ENCODE results near the gene ELFN1.

The ELFN1 gene

DNA sequence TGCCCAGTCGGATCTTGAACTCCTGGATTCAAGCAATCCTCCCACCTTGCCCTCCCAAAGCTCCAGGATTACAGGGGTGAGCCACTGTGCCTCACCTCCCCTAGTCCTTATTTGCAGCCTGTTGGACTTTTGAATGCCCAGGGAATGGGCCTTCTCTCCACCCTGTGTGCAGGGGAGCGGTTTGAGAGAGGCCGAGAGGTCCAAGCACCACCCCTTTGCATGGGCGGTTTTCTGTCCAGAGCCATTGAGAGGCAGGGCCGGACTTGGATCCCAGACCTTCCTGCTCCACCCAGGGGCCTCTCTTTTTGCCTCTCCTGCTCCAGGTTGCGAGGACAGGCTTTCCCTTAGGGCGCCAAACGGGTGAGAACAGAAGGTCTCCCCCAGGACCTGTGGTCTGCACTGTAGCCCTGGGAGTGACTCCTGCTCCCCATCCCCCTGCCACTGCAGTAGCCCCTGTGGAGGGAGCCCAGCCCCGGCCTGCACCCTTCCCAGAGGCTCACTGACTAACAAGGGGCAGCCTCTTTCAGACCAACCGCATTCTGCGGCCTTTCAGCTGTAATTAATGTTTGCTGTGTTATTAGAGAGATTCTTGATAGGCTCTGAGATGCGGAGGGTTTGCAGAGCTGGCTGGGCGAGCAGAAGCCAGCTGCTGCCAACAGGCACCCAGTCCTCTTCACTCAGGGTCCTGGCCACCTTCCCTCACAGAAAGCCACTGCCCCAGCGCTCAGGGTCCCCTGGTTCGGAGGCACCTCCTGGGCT, 57.9 kb downstream of the ELFN1 start:
- DNase-seq (ENCODE audit: low read depth), result no peak
- no peak overlapping the region for H3K4me3 ChIP-seq (ENCODE audit: low read depth, low read length)
- no peak for TF ChIP-seq CTCF (IDR thresholded peaks at IDR 0.05; ENCODE audit: low read depth, low read length, missing control alignments)

DNA sequence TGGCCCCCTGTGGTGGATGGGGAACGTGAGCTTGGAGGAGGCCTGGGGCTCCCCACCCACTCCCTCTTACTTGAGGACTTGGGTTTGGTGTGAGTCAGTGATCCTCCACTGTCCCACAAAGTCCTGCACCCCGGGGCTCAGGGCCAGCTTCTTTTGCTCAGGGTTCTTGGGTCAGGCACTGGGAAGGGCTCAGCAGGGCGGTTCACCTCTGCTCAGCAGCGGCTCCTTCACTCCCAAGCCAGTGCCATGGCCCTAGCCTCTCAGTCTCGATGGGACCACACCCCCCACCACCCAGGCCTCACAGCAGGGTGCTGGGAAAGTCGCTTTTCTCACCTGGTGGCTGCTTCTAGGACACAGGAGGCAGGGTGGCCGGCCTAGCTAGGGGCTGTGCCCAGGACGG, 59.1 kb downstream of the ELFN1 start:
- no peak for TF ChIP-seq CTCF (IDR thresholded peaks at IDR 0.05; ENCODE audit: low read depth, low read length, missing control alignments)
- no peak for DNase-seq (ENCODE audit: low read depth)
- H3K4me3 ChIP-seq (ENCODE audit: low read depth, low read length), result no peak overlapping the region

DNA sequence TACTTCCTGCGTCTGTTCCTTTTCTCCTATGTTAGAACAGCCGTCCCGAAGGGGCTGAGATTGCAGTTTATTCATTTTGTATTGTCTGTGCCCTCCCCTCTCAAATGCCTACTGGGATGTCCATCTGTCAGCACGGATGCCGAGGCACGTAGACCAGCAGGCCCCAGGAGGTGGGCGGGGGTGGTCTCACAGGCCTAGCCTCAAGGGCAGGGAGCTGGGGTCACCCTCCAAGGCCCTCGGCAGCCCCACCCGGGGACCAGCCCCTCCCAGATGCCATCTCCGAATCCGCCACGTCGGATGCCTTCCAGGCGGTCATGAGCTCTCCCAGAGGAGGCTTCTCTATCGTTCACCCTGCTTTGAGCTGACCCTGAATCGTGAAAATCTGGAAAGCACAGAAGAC, 59.7 kb downstream of the ELFN1 start:
- DNase-seq (ENCODE audit: low read depth), result no peak
- no peak for TF ChIP-seq CTCF (IDR thresholded peaks at IDR 0.05; ENCODE audit: low read depth, low read length, missing control alignments)
- H3K4me3 ChIP-seq (ENCODE audit: low read depth, low read length), result no peak overlapping the region

DNA sequence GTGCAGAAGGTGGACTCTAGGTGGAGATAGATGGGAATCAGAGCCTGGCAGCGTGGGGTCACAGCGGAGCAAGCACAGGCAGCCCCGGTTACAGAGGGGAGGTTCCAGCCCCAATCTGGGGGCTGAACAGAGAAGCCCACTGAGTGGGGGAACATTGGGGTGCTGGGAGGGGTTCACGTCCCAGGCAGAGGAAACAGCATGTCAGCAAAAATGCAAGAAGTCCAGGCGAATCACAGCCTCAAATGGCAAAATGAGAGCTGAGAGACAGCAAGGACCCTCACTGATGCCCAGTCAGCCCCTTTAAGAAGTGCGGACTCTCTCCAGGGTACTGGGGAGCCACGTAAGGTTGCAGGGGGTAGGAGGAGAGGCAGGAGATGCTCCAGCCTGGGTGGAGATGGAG, 62.0 kb downstream of the ELFN1 start:
- no peak for DNase-seq (ENCODE audit: low read depth)
- no peak overlapping the region for H3K4me3 ChIP-seq (ENCODE audit: low read depth, low read length)
- TF ChIP-seq CTCF (IDR thresholded peaks at IDR 0.05; ENCODE audit: low read depth, low read length, missing control alignments), result no peak

DNA sequence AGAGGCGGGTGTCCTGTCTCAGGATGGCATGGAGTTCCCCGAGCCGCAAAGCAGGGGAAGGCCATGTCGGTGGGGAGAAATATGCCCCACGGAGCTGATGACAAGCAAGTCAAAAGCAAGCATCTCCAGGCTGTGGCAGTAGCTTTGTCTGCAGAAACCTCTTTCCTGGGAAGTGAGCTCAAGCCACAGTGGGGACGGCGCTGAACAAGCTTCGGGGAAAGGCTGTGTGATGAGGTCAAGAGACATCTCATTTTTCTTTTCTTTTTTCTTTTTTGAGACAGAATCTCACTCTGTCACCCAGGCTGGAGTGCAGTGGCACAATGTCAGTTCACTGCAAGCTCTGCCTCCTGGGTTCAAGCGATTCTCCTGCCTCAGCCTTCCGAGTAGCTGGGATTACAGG, 62.6 kb downstream of the ELFN1 start:
- TF ChIP-seq CTCF (IDR thresholded peaks at IDR 0.05; ENCODE audit: low read depth, low read length, missing control alignments), result no peak
- no peak for DNase-seq (ENCODE audit: low read depth)
- H3K4me3 ChIP-seq (ENCODE audit: low read depth, low read length), result no peak overlapping the region

DNA sequence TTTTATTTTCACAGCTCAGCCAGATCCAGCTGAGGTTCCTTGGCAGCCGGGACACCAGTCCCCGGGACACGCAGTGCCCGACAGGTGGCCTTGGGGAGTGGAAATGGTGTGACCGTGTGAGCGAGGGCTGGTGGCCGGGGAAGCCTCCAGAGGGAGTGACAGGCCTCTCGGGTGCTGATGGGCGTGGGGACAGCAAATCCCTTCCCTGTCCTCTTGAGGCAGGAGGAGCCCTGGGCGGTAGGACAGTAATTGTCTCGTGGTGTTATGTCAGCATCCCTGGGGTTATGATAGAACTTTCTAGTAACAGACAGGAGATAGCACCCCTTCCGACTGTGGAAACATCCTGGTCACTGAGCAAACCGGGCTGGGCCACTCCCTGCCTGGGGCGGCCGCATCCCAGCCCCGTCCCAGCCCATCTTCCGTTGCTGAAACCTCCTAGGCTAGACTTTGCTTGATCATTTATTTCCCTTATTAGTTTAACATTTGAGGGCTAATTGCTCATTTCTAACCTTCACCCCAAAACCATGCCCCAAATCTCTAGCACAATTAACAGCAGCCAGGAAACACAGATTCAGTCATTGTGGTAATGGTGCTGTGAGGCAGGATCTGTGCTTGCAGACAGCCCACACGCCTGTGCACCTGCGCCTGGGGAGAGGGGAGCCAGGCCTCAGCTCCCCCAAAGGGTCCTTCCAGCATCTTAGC, 63.3 kb downstream of the ELFN1 start:
- H3K4me3 ChIP-seq (ENCODE audit: low read depth, low read length), result no peak overlapping the region
- TF ChIP-seq CTCF (IDR thresholded peaks at IDR 0.05; ENCODE audit: low read depth, low read length, missing control alignments), result no peak
- DNase-seq (ENCODE audit: low read depth), result no peak
